HG03039 (cell line): ENCODE results near the gene MRS2.

Experiments
- ATAC-seq: cut with Tn5 transposase; IDR thresholded peaks from one replicate; pipeline ENCODE4 v1.9.1; 2021; ENCODE audit warnings: mild to moderate bottlenecking, moderate library complexity; ENCODE audit not compliant: unreplicated experiment

MRS2 gene

DNA sequence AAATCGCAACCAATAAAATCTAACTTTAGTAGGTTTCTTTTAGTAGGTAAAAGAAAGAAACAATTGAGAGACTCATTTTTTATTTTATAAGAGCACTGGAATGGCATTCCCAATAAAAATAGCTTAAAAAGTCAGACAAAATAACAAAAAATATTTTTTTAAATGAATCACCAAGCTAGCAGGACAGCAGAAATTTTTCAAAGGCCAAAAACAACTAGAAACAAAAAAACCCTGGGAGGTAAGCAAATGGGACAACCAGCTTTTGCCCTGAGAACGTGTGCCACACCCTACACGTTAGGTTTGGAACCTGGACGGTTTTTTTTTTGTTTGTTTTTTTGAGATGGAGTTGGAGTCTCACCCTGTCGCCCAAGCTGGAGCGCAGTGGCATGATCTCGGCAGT lies 67.1 kb downstream of the MRS2 start:
- no peak for ATAC-seq

- no peak for ATAC-seq
Measured at GRCh38 chr6:24472181-24472580, 69.4 kb downstream of the MRS2 start.
